NCI-H1105 (cell line): ENCODE results near the gene MYOCD.
A peak's percentile ranks its signal among the peaks of the same experiment; 100 is the strongest.

ENCODE experiments used
- DNase-seq: peaks from one replicate; lab custom pipeline; 2025; lab: John Stamatoyannopoulos, UW

The MYOCD gene

DNA sequence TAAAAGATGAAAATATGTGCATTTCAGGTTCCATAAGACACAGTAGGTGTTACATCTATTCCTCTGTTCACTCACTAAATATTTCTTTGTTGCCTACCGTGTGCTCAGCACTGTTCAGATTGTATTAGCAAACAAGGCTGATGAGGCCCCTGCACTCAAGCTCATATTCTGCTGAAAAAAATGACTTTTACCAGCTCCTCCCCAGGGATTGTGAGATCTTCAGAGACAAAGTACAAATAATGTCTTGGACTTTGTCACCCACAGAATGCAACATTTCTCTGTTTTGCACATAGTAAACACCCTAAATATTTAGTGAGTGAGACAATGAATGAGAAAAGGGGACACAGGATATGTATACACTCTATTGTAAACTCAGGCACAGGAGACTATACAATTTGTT lies 21.9 kb upstream of the MYOCD start:
- DNase-seq, result no peak

DNA sequence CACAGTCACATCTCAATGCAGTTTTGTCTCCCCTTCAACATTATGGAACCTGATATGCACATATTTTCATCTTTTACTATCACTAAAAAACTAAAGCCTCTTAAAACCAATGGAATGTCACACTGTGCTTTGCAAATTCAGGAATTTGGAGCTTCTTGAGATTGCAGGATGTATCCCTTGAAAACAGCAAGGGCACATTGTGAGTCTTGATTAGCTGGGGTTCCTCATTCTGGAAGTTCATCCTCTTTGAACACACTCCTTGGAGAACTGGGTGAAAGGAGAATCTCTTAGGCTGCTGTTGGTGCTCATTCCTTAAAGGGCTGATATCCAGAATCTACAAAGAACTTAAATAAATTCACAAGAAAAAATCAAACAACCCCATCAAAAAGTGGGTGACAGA lies 21.1 kb upstream of the MYOCD start:
- no peak for DNase-seq

DNA sequence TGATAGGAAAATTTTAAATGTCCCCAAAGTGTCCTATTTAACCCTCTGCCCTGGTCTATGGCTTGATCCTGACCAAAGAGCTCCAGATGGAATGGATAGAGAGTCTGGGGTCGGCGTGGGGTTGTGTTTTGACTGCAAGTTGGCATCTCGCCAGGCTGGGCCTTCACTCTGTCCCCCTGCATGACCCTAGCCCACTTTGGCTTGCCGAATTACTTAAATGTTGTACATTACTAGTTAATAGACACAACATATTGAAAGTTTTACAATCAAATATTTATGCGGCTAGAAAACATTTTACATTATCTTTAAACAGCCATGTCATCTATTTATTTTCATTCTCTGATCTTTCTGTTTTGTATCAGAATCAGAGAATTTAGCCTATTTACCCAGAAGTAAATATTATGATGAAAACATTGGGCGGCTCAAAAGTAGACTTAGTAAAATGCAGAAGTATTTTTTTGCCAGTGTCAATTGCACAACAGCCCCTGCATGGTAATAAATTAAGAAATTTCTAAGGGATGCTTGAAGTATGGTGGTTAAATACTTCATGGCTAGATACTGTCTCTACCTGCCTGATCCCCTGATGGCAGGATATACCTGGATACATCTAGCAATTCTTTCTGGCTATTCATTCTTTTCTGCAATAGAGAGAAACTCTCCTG lies 18.8 kb upstream of the MYOCD start:
- no peak for DNase-seq

DNA sequence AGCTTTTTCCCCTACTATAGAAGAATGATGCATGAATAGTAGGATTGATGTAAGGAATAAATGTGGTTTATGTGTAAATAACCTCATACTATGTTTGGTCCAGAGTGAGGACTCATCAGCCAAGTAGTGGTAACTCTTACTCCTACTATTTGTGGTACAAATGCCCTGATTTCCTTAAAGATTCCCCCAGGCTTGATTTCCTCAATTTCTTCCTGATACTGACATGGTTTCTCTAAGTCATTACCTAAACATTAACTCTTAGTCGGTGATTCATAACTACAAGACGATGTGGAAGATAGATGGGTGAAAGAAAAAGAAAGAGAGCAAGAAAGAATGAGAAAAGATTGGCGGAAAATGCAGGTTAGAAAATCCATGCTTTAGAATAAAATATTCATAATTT lies 17.2 kb upstream of the MYOCD start:
- DNase-seq, result no peak

DNA sequence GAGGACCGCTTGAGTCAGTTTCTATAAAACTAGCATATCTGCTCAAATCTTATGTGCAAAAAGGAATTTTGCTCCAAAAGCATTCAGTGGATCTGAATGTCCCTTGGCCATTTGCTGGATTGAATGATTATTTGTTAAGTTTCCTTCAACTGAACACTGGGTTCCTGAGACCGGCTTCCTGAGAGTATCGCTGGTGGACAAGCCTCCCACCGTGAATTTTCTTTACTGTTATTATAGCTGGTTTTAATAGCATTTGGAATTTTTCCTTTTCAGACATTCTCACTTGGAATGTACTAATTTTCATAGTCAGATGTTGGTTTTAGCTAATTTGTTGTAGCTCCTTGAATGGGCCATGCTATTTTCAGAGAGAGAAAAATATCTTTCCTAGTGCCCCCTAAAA lies 9.8 kb upstream of the MYOCD start:
- no peak for DNase-seq

DNA sequence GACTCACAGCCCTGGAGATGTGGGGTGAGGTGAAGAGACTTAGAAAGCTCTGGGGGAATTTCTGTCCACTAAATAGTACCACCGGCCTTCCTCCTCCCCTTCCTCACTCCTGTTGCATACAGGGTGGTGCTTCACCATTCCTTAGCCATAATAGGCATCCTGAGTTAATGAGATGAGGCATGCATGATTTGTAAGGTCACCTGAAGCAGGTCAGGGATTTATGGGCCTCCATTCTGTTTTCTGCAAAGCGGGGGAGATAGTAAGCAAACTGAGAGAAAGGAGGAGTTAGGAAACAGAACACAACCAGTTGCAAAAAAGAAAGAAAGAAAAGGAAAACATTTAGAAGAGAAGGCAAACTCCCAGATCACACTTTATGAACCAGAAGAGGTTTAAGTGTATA lies 9.3 kb upstream of the MYOCD start:
- no peak for DNase-seq

DNA sequence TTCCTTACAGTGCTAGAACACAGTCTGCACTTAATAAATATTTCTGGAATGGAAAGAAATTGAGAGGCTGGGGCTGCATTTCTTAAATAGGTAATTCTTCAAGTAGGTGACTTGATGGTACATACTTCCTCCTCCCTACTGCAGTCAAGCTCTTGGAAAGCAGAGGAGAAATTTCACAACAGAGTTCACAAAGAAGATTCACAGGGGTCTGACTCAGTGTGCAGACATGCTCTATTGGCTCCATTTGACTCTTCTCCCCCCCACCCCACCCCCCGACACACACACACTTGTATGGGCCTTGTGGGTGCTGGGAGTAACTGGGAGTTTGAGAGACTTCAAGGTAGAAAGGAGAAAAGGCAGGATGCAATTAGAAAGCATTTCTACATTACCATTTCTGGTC lies 6.2 kb upstream of the MYOCD start:
- DNase-seq, result no peak

DNA sequence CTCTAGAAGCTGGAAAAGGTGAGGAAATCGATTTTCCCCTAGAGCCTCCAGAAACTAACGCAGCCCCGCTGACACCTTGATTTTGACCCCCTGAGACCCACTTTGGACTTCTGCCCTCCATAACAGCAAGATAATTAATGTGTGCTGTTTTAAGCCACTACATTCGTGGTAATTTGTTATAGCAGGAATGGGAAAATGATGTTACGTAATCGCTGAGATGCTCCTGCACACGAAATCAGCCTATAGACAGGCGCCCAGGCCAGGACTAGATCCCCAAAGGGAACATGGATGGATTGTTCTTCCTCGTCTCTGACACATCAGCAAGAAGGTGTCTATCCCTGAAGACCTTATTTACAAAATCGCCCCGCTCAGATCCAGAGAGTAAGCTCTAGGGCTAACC lies 1.4 kb upstream of the MYOCD start:
- DNase-seq, result no peak

DNA sequence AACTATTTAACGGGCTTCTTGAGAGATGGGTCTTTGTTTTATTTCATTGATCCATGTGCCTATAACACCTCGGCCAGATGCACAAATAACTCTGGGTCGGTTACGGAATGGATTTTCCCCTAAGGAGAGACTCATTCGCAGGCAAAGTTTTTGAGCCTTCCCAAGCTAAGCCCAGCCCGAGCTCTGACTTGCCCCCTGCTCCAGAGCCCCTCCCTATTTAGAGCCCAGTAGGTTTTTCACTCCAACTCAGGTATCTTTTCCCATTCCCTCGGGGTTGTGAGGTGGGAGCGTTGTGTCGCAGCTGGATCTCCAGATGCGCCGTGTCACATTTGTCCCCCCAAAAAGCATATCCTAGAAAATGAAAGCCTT lies 812 bp upstream of the MYOCD start:
- no peak for DNase-seq

DNA sequence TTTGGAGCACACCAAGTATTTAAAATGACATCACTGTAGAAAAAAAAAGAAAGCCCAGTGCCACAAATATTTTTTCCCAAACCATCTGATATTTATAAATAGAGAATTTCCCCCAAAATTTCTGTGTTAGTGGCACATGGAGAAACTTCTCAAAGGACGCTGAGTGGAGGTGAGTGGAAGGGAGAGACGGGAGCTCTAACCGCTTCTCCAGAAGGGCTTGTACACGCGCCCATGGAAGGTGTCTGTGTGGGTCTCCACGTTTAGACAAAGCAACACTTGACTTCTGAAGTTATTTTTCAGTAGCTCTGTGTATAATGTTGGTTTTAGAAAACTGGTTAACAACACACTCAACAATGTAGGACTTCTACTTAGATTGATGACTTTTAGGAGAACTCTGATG lies 1.0 kb downstream of the MYOCD start:
- DNase-seq, result no peak

DNA sequence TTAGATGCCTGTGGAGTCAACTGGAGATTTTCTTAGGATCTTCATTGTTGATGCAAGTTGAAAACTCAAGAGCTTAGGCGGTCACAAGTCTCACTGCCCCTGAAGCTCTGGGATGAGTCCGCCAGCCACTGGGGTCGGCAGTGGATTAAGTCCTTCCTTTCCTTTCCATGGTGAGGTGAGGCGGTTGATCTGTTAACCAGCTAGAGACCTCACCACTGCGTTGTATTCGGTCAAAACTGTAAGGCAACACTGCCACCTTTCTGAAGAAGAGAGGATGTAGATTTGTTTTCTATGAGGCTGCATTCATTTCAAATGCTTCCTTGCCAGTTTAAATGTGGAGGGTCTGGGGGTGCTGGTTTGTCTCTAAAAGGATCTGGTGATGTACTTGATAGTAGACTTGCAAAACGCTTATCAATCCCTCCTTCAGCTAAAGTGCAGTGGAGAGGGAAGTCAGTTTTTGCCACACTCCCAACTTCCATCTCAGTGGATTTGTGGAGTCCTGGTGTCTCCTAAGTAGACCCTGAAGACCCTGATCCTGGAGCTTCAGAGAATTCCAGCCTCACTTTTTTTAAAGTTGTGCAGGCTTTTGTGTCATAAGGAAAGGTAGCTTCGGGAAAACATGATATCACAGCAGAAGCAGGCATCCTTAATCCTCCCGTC lies 1.7 kb downstream of the MYOCD start:
- DNase-seq, result no peak

DNA sequence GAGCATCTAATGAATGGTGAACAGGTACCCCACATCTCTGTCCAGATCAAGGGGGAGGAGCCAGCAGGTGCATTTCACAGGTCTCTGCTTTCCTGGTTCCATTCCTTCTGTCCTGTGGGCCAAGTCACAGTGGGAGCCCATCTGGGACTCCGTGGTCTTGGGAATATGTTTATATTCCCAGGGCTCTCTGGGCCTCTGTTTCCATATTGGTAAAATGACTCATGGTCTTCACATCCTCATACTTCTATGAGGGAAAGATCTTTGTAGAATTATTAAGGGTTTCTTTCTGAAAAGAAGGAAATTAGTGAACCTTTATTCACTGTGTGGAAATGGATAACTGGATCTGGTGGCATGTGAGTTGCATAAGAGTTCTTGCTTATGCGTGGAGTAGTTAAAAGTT lies 6.2 kb downstream of the MYOCD start:
- no peak for DNase-seq

DNA sequence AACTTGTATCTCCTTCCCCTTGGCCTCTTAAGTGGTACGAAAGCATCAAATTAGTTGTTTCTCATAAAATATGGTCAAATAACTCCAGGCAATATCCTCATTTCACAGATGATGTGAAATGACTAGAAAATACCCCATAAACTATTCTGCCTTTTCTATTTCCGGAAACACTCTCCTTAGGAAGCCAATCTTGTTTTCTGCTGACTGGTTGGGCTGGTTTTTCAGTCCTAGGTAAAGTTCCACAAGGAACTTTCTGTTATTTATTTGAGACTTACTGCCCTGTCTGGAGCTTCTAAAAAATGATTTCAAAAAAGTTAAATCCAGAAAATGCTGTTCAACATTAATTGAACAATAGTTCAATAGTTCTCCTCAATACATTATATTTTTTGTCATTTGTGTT lies 7.3 kb downstream of the MYOCD start:
- DNase-seq, result no peak

DNA sequence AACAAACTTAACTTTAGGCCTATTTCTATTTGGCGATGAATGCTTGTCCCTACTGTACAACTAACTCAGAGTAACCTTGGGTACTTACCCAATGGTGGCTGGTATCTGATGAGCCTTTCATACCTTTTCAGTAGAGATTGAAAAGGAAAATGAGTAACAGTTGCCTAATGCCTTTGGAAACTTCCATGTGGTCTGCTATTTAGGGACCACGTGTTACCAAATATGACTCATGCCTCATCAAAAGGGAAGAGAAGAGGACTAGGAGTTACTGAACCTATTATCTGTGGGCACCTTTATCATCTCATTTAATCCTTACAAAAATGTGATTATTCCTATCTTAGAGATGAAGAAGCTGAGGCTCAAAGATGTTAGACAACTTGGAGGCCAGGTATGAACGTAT lies 8.1 kb downstream of the MYOCD start:
- DNase-seq, result no peak

DNA sequence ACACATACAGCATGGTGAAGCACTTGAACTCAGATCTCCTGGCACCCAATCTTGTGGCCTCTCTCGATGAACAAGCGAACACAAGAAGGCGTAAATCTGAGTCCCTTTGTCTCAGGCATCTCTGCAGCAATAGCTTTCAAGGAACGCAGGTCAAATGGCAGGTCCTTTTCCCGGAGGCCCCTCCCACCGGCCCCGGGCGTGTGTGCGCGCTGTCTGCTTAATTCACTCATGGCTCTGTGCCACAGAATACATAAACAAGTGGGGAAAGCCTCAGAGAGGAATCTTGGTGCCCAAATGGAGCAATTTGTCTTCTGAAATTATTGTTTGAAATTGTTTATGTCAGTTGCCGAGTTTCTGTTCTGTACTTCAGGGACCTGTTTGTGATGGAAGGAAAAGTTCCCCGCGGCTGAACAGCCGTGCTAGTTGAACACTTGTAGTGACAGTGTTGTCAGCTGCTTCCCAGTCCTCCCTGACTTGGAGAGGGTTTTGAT lies 14.8 kb downstream of the MYOCD start:
- peak; percentile 61 for DNase-seq

DNA sequence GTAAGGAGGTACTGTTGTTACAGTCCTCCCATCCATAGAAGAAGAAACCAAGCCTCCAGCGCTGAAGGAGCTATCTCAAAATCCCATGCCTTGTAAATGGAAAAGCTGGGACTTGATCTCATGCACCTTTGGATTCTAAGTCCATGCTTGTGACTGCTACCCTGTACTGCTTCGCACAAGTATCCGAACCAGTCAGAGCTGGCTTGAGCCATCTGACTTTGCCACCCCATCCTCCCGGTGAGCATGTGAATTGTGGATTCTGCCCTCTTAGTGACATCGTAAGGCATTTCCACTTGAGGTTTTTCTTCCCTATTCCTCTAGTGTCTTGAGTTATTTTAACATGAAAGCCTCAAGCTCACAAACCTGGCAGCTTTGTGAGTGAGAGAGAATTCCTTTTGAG lies 15.3 kb downstream of the MYOCD start:
- DNase-seq, result no peak

DNA sequence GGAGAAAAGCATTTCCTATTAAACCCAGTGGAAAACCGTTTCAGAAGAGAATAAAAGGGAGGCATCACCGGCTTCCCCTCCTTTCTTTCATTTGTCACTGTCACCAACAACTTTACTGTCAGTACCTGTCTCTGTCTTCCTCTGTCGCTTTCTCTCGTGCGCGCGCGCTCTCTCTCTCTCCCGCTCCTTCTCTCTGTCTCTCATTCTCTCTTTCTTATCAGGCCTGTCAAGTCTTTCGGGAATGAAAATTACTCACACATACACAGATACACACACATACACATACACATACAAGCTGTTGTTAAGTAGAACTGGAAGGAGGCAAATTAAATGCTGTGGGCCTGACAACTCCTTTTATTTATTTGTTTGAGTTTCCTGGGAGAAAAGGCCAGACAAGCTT lies 17.6 kb downstream of the MYOCD start:
- no peak for DNase-seq

DNA sequence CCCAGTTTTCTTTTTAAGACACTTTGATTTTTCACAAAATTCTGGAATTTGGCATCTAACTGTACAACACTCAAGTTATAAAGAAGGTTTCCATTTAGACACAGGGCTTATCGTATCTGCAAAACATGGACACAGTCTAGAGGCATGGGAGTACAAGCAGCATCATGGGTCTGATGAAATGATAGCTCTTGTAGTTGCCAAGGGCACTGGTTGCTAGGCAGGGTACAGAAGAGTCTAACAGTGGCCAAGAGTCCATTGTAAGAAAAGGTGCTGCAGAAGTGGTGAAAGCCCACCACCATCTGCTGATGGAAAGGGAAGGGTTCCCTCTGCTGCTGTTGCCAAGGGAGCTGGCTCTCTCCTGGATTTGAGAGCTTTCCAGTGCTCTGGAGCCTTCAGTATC lies 20.8 kb downstream of the MYOCD start:
- DNase-seq, result no peak

DNA sequence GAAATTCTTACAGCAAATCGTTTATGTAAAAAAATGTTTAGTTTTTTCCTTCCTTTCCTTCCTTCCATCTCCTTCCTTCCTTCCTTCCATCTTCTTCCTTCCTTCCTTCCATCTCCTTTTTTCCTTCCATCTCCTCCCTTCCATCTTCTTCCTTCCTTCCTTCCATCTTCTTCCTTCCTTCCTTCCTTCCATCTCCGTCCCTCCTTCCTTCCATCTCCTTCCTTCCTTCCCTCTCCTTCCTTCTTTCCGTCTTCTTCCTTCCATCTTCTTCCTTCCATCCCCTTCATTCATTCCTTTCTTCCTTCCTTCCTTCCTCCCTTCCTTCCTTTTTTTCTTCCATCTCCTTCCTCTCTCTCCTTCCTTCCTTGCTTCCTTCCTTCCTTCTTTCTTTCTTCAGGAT lies 22.7 kb downstream of the MYOCD start:
- no peak for DNase-seq

DNA sequence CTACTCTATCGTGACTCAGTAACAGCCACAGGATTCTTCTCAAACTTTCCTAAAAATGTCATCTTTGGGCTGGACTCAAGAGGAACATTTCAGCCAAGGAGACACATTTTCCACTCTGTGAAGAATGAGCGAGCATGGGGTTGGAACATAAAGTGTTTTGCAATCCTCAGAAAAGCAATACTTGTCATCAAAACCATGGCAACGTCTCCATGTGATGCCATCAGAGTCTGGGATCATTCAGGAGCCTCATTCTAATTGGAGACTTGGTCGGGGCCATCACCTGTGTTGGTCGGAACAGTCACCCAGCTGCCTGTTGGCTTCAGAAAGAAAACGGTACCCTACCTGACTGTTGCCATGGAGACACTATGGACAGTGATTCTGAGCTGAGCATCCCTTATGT lies 25.5 kb downstream of the MYOCD start:
- no peak for DNase-seq

DNA sequence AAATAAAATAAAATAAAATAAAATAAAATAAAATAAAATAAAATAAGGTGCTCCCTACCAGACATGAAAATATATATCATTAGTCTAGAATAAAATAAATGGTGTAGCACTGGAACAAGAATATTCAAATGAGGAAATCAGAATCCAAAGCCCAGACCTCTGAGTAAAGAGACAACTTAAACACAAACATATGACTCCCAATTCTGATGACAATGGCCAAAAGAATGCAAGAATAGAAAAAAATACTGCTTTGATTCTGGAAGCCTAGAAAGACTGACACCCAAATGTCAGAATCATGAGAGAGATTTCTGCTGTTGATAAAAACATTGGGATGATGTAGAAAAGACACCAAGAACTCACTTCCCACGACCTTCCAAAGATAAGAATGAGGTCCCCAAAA lies 27.9 kb downstream of the MYOCD start:
- DNase-seq, result no peak

DNA sequence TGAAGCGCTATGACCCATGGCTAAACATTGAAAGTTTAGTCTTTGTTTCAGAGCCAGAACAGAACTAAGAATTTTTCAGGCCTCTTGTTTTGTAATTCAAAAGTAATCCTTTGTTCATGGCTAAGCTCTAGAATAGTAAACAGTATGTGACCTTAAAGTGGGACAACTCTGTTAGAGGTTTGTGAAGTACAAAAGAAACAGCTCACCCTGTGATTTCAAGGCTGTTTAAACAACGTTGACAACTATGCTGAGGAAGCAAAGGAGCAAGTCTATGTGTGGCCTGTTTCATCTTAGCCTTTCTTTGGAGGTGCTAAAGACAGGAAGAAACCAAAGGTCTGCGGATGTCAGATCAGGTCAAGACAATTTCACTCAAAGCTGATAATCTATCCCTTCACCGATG lies 40.4 kb downstream of the MYOCD start:
- DNase-seq, result no peak

DNA sequence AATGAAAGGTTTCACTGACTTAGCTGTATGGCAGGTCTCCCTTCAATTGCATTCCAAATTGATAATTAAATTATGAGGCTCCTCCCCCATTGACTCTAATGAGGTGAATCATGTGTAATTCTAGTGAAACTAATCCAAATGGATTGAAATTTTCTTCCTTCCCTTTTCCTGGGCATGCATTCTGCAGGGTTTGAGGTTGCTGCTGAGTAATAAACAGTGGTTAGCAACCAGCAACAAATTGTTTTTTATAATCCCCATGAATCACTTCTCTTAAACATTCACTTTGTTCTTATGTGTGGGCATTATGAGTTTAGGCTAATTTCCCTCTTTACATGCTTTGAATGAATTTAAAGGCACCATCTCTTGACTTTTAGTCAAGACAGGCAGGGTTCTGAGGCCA lies 43.4 kb downstream of the MYOCD start:
- DNase-seq, result no peak

DNA sequence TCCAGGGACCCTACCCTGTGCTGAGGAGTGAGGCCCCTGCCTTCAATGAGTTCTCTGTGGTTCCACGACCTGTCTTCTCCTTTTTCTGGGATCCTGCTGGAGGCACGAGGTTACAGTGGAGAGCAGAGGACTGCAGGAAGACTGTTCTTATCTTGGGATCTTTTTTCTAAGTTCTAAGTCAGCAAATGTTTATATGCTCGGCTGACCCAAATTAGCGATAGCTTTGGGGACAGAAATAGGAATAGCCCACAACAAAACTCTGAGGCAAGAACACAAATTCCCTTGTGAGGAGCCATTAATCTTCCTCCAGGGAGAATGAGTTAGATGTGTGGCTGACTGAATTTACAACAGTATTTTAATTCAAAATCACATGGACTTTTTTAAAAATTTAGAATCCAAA lies 46.7 kb downstream of the MYOCD start:
- no peak for DNase-seq
